Caco-2 (cell line): ENCODE data around the gene ADAD2. TPM values are rescaled to one million over a fixed set of nuclear protein-coding genes. Genes with fewer than 3 reads are reported as not detected.

ENCODE experiments used
- BruUV-seq: library from RNA; stranded (reverse); fragments of 400-500 nt; replicated peaks from 2 replicates; lab custom pipeline; 2021; lab: Mats Ljungman, UMichigan
- CTCF ChIA-PET: fragments of 300-600 bp; sonication (Branson Sonifier 250); formaldehyde crosslinking; loops from one replicate; lab custom pipeline; 2022; ENCODE audit warnings: antibody characterized with exemption; lab: Charles Lee
- POLR2A ChIA-PET: fragments of 300-600 bp; sonication (Branson Sonifier 250); formaldehyde crosslinking; loops from one replicate; lab custom pipeline; 2022; ENCODE audit warnings: antibody characterized with exemption; lab: Charles Lee
- DNase-seq, 2 experiments: peaks; one replicate each; pipeline versions ENCODE4 v3.0.0 to v3.0.0-alpha.2; 2020 to 2022
- H3K27me3 ChIP-seq: replicated peaks from 2 replicates; pipeline ENCODE4 v1.6.0; 2011; ENCODE audit warnings: low read length; ENCODE audit not compliant: control insufficient read depth, insufficient read depth
- H3K36me3 ChIP-seq: 2 replicates; pipeline ENCODE4 v1.5.1; 2011; ENCODE audit warnings: low read length; ENCODE audit not compliant: control insufficient read depth, insufficient read depth
- H3K4me1 ChIP-seq: fragments of 250-450 bp; sonication (Bioruptor Pico); 2 replicates; pipeline ENCODE4 v1.5.1; 2020; ENCODE audit warnings: mild to moderate bottlenecking
- H3K4me3 ChIP-seq: 2 replicates; pipeline ENCODE4 v1.5.1; 2011; ENCODE audit warnings: low read depth, mild to moderate bottlenecking, control low read depth, low read length
- H3K9me3 ChIP-seq: fragments of 250-450 bp; sonication (Bioruptor Pico); 2 replicates; pipeline ENCODE4 v1.5.1; 2020; ENCODE audit warnings: mild to moderate bottlenecking, moderate library complexity
- H3K27ac Mint-ChIP-seq: one replicate; pipeline ENCODE4 v1.8.0; 2022; ENCODE audit warnings: mixed read lengths; ENCODE audit not compliant: unreplicated experiment
- H3K27me3 Mint-ChIP-seq: one replicate; pipeline ENCODE4 v1.8.0; 2022; ENCODE audit warnings: mixed read lengths; ENCODE audit not compliant: insufficient read depth, unreplicated experiment
- H3K36me3 Mint-ChIP-seq: one replicate; pipeline ENCODE4 v1.8.0; 2022; ENCODE audit warnings: mild to moderate bottlenecking, mixed read lengths; ENCODE audit not compliant: insufficient read depth, unreplicated experiment
- H3K4me1 Mint-ChIP-seq: one replicate; pipeline ENCODE4 v1.8.0; 2022; ENCODE audit warnings: low read depth, mixed read lengths; ENCODE audit not compliant: unreplicated experiment
- H3K4me3 Mint-ChIP-seq: one replicate; pipeline ENCODE4 v1.8.0; 2022; ENCODE audit warnings: mild to moderate bottlenecking, moderate library complexity, mixed read lengths; ENCODE audit not compliant: unreplicated experiment
- H3K9me3 Mint-ChIP-seq: one replicate; pipeline ENCODE4 v1.8.0; 2022; ENCODE audit warnings: mixed read lengths; ENCODE audit not compliant: unreplicated experiment
- intact Hi-C: fragments of 100-400 bp; cut with micrococcal nuclease; formaldehyde crosslinking; loops from one replicate; pipeline ENCODE4 v1.10.0; 2022; ENCODE audit not compliant: unreplicated experiment
- total RNA-seq: library from RNA; stranded (reverse); gene quantifications from 2 replicates; pipeline ENCODE4 v1.2.3, GENCODE V29; 2022
- TF ChIP-seq, protein P1 (sequence below), 2 experiments: fragments of 200-600 bp in 1 of 2; IDR thresholded peaks; 1 replicate in 1 of 2; 2 replicates in 1 of 2; pipeline versions ENCODE4 v1.5.1 to v1.8.0; 2011 to 2022; ENCODE audit warnings: antibody characterized with exemption in 1 of 2, control low read depth in 1 of 2, inconsistent platforms in 1 of 2, low read depth in 1 of 2, low read length in 1 of 2, mild to moderate bottlenecking in 1 of 2, moderate library complexity in 1 of 2; ENCODE audit not compliant: insufficient read depth in 1 of 2, severe bottlenecking in 1 of 2, unreplicated experiment in 1 of 2

The ADAD2 gene
- total RNA-seq, 1 experiment from 2014 or later, result not detected

DNA sequence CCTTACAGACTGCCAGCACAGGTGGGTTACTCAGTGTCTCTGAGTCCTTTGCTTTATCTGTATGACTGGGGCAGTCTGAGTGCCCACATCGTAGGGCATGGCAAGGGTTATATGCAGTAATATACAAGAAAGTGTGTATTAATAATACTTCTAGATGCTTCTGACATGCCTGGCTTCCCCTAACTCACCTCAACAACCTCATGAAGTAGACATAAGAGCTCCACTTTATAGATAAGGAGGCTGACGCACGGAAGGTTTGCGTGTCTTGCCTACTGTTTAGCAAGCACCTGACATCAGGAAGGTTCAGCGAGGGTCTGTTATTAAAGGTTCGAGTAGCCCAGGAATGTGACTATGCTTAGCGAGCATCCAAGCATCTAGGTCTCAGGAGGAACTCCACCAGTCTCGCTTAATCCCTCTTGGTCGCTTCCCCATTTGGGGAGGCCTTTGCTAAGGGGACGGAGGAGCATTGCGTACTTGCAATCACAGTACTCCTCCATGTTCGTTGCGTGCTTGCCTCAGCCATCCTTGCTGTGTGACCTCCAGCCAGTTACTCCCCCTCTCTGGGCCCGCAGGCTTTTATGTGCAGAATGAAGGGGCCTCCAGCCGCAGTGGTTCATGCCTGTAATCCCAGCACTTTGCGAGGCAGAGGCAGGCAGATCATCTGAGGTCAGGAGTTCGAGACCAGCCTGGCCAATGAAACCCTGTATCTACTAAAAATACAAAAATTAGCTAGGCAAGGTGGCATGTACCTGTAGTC lies 47.2 kb downstream of the ADAD2 start:
- POLR2A ChIA-PET, result no interaction called here

DNA sequence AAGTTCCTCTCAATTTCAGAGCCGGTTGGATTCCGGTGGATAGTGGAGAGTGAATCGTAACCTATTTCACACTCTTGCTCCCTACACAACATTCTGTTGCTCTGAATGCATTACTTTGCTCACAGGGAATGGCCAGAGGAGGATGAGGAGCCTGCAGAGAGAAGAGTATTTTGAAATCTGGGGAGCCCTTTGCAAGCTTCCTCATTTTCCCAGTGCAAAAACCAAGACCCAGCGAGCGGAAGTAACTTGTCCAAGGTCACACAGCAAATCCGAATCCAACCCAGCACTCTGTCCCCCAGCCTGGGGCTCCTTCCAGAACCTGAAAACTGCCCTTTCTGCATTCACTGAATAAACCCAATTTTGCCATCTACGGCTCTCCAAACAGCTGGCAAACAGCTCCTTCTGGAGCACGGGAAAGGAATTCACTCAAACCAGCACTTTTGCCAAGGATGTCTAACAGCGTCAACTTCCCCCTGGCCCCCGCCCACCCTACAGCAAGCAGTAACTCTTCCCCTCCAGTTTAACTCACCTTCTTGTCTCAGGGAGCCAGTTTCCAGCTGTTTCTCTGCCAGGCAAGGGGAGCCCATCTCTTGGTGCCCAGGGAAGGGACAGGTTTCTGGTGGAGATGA lies 48.3 kb downstream of the ADAD2 start:
- intact Hi-C loops, result no loop called here
- TF ChIP-seq, protein P1, sequence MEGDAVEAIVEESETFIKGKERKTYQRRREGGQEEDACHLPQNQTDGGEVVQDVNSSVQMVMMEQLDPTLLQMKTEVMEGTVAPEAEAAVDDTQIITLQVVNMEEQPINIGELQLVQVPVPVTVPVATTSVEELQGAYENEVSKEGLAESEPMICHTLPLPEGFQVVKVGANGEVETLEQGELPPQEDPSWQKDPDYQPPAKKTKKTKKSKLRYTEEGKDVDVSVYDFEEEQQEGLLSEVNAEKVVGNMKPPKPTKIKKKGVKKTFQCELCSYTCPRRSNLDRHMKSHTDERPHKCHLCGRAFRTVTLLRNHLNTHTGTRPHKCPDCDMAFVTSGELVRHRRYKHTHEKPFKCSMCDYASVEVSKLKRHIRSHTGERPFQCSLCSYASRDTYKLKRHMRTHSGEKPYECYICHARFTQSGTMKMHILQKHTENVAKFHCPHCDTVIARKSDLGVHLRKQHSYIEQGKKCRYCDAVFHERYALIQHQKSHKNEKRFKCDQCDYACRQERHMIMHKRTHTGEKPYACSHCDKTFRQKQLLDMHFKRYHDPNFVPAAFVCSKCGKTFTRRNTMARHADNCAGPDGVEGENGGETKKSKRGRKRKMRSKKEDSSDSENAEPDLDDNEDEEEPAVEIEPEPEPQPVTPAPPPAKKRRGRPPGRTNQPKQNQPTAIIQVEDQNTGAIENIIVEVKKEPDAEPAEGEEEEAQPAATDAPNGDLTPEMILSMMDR (IDR thresholded peaks at IDR 0.05; ENCODE audit: insufficient read depth in 1 of 2, low read depth in 1 of 2, low read length in 1 of 2, severe bottlenecking in 1 of 2, unreplicated experiment in 1 of 2), result no peak
- no TSS peak for BruUV-seq
- peaks cover 37% of the 10 kb centered on the region for H3K27me3 Mint-ChIP-seq
- POLR2A ChIA-PET, result no interaction called here
- H3K27ac Mint-ChIP-seq, result no peak overlapping the region
- H3K4me3 Mint-ChIP-seq, result no peak overlapping the region
- H3K4me1 ChIP-seq, result no peaks in the 10 kb centered on the region
- no peak overlapping the region for H3K4me3 ChIP-seq
- H3K36me3 ChIP-seq, result no peaks in the 10 kb centered on the region
- DNase-seq, result no peak
- H3K36me3 Mint-ChIP-seq, result no peaks in the 10 kb centered on the region
- H3K27me3 ChIP-seq, result peaks cover 2% of the 10 kb centered on the region
- H3K4me1 Mint-ChIP-seq, result no peaks in the 10 kb centered on the region
- H3K9me3 Mint-ChIP-seq, result no peaks in the 10 kb centered on the region
- CTCF ChIA-PET, result no interaction called here
- no peaks in the 10 kb centered on the region for H3K9me3 ChIP-seq

More for the DNA sequence above, 47.2 kb downstream of the ADAD2 start:
- H3K4me3 Mint-ChIP-seq, result no peak overlapping the region
- H3K27me3 Mint-ChIP-seq, result peaks cover 37% of the 10 kb centered on the region
- no peaks in the 10 kb centered on the region for H3K4me1 Mint-ChIP-seq
- H3K27ac Mint-ChIP-seq, result no peak overlapping the region
- H3K36me3 ChIP-seq, result no peaks in the 10 kb centered on the region
- peaks cover 2% of the 10 kb centered on the region for H3K27me3 ChIP-seq
- no peaks in the 10 kb centered on the region for H3K4me1 ChIP-seq
- H3K9me3 ChIP-seq, result no peaks in the 10 kb centered on the region
- H3K36me3 Mint-ChIP-seq, result no peaks in the 10 kb centered on the region
- DNase-seq, result no peak
- CTCF ChIA-PET, result no interaction called here
- TF ChIP-seq, protein P1 (IDR thresholded peaks at IDR 0.05; ENCODE audit: insufficient read depth in 1 of 2, low read depth in 1 of 2, low read length in 1 of 2, severe bottlenecking in 1 of 2, unreplicated experiment in 1 of 2), result no peak
- H3K4me3 ChIP-seq, result no peak overlapping the region
- no peaks in the 10 kb centered on the region for H3K9me3 Mint-ChIP-seq
- intact Hi-C loops, result no loop called here
- BruUV-seq, result no TSS peak

DNA sequence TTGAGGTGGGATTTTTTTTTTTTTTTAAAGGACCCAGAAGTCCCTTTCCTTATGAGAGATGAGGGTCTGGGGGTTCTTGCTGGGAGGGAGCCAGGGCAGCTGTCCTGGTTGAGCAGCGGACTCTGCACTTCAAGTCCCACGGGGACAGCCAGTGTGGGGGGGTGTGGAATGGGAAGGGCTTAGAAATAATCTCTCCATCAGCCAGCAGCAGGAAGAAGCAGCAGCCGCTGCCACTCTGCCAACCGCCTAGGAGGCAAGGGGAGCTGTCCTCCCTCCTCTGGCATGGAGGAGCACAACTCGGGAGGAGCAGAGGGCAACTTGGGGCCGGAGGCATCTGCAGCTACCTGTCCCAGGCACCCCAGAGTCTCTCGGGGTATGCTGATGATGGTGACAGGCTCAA lies 49.0 kb downstream of the ADAD2 start, which contains the start of gene KCNG4:
KCNG4 (minus strand) TSS at position 104 of the 400 bp plus-strand sequence. CDS start 2,527 bp downstream, outside the sequence.
- no peaks in the 10 kb centered on the region for H3K9me3 ChIP-seq
- no peaks in the 10 kb centered on the region for H3K4me1 Mint-ChIP-seq
- H3K27me3 Mint-ChIP-seq, result peaks cover 37% of the 10 kb centered on the region
- ChIA-PET POLR2A (no interaction called here), CTCF (no interaction called here)
- intact Hi-C loops, result no loop called here
- no peaks in the 10 kb centered on the region for H3K4me1 ChIP-seq
- H3K9me3 Mint-ChIP-seq, result no peaks in the 10 kb centered on the region
- BruUV-seq, result no TSS peak
- TF ChIP-seq, protein P1 (IDR thresholded peaks at IDR 0.05; ENCODE audit: insufficient read depth in 1 of 2, low read depth in 1 of 2, low read length in 1 of 2, severe bottlenecking in 1 of 2, unreplicated experiment in 1 of 2), result no peak
- H3K4me3 ChIP-seq, result no peak within 1 kb of the TSS
- H3K27ac Mint-ChIP-seq, result no peak within 1 kb of the TSS
- DNase-seq, result no peak
- H3K27me3 ChIP-seq, result peaks cover 2% of the 10 kb centered on the region
- H3K36me3 ChIP-seq, result no peaks in the 10 kb centered on the region
- H3K36me3 Mint-ChIP-seq, result no peaks in the 10 kb centered on the region
- H3K4me3 Mint-ChIP-seq, result no peak within 1 kb of the TSS
